Stimulated activated CD8-positive, alpha-beta memory T cell treated with anti-CD3 and anti-CD28 coated beads, Interleukin-2, amount 100 ng/mL, for 48 hours (primary cell): ENCODE results near the gene ASL.
"Not testable (repeated sequence)": the region's sequence is repeated elsewhere in the genome, so short reads cannot be mapped to it uniquely, and the experiment has no call there.

Experiments
- DNase-seq, 2 donors: peaks; one replicate each; pipeline ENCODE4 v3.0.0-alpha.2; 2020; ENCODE audit warnings: low read depth in 2 of 2

ASL gene

DNA sequence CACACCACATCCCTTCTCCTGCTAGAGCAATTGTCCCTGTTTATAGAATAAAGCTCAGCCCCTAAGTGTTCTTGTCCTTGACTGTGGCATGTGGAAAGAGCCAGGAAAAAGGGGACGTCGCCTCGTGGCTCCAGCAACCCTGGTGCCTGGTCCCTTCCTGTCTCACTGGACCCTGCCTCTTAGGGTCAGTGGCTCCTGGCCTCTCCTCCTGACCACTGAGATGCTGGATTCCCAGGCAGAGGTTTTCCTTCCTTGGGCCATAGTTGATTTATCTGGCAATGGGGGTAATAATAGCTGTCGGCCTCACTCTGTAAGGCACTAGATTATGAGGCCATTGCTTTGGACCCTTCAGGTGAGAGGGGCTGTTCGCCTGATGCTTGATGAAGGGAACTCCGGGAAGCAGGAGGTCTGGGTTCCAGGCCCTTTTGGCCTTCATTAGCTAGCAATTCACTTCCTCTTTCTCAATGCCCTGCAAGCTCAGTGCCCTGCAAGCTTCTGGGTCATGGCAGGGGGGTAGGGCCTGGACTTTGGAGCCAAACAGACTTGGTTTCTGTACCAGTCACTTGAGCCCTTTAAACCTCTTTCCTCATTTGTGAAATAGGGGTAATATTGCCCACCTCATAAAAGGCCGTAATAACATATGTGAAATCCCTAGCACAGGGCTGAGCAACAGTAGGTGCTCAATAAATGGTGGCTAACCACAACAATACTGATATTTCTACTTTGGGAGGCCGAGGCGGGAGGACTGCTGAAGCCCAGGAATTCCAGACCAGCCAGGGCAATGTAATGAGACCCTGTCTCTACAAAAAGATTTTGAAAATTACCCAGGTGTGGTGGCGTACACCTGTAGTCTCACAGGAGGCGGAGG is 1.1 kb downstream of the ASL start:
- no peak for DNase-seq

DNA sequence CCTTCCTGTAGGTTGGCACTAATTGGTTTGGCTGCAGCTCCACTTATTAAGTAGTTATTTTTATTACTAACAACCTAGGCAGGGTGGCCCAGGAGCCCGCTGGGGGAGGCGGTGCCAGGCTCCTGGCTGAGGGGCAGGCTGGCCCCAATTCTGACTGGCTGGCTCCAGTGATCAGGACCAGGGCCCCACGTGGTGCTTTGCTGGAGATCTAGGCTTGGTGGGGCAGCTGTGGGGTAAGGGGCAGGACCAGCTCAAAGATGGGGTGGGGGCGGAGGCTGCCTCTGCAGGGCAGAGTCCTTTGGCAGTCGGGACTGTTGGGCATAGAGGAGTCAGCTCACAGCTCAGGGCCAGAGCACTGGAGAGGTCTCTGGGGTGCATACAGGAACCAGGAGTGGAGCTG is 2.4 kb downstream of the ASL start:
- DNase-seq: no peak

DNA sequence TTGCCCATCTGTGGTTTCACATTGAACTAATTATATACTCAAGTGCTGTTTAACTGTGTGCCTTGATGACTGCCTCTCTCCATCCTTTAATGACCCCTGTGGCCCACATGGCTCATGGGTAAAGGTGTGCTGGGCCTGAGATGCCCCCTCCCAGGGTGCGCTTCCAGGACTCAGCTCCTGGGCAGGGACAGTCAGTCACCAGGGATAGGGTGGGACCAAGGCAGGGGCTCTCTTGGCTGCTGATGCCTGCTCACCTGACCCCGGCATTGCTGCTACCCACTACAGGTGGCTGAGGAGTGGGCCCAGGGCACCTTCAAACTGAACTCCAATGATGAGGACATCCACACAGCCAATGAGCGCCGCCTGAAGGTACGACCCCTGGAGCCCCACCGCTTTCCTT is 6.5 kb downstream of the ASL start:
- no peak for DNase-seq

DNA sequence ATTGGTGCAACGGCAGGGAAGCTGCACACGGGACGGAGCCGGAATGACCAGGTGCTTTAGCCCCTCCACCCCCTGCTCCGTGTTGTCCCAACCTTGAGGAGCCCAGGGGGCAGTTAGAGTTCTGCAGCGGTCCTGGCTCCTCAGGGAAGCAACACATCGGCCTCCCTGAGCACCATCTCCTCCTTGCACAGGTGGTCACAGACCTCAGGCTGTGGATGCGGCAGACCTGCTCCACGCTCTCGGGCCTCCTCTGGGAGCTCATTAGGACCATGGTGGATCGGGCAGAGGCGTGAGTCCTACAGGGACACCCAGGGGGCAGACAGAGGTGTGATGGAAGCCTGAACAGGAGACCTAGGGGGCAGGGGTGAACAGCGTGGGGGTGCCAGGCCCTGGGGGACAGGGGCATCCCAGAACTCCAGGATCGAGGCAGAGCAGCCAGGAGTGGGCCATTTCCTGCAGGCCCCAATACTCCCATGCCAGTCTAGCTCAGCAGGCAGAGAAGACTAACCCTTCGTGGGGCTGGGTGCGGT is 7.3 kb downstream of the ASL start:
- no peak for DNase-seq

DNA sequence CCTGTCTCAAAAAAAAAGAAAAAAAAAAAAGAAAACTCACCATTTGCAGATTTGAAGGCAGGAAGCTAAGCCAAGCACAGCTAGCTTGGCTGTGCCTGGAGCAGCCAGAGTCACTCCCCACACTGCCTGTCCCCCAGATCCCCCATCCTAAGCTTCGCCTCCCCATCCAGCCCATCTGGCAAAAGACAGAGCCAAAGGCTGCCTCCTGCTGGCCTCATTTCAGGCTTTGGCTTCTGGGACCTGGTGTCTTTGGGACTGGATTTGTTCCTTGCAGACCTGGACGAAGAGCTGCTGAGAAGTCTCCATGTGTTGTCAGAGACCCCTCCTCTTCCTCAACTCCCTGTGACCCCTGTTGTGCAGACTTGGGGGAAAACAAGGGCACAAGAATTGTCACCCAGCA is 8.1 kb downstream of the ASL start:
- no peak for DNase-seq

DNA sequence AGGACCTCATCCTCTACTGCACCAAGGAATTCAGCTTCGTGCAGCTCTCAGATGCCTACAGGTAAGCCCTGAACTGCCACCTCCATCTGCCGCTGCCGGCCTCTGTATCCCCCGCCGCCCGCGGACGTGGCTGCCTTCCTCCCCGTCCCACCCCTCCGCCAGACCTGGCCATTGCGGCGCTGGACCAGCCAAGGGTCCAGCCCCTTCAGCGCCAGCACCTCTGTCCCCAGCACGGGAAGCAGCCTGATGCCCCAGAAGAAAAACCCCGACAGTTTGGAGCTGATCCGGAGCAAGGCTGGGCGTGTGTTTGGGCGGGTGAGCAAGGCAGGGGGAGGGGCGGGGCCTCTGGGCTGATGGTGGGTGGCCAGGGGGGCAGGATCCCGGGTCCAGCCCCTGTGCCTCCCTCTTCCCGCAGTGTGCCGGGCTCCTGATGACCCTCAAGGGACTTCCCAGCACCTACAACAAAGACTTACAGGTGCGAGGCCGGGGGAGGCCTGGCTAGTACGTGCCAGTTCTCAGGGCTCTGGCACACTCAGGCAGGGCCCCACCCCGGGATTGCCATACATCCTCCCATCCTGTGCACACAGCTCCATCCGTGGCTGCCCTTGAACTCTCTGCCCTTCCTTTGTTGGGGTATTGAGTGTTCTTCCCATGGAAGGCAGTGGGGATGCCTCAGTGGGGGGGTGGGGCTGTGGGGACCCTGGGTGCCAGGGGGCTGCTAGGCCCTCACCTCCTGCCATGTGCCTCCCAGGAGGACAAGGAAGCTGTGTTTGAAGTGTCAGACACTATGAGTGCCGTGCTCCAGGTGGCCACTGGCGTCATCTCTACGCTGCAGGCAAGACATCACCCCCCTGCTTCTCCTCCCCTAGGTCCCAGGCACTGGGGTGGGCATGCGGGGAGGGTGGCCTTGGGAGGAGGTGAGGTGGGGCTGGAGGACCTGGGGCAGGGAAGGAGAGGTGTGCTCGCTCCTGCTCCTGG is 13.5 kb downstream of the ASL start:
- DNase-seq: no peak

DNA sequence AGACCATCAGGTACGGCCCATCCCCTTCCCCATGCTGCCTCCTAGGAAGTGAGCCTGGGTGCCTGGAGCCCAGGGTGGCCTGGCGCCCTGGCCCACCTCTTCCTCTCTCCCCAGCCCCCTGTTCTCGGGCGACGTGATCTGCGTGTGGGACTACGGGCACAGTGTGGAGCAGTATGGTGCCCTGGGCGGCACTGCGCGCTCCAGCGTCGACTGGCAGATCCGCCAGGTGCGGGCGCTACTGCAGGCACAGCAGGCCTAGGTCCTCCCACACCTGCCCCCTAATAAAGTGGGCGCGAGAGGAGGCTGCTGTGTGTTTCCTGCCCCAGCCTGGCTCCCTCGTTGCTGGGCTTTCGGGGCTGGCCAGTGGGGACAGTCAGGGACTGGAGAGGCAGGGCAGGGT is 17.0 kb downstream of the ASL start:
- DNase-seq: no peak

DNA sequence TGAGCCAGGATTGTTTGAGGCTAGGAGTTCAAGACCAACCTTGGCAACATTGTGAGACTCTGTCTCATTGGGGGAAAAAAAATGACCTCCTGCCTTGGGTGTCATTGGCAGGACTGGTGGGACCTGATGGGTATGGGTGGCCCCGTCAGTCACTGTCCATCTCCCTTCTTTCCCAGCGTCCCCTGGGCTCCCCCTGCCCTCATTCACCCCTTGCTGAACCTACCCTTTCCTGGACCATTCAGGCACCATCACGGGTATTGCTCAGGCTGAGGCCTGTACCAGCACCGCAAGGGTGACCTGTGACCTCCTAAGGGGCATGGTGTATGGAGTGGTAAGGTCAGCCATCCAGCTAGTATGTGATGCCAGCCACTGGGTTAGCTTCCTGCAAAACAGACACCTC is 19.4 kb downstream of the ASL start:
- DNase-seq: no peak

DNA sequence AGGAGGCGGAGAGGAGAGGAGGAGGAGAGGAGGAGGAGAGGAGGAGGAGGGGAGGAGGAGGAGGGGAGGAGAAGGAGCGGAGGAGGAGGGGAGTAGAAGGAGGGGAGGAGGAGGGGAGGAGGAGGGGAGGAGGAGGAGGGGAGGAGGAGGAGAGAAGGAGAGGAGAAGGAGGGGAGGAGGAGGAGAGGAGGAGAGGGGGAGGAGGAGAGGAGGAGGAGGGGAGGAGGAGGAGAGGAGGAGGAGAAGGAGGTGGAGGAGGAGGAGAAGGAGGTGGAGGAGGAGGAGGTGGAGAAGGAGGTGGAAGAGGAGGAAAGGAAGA is 23.6 kb downstream of the ASL start:
- no peak for DNase-seq

DNA sequence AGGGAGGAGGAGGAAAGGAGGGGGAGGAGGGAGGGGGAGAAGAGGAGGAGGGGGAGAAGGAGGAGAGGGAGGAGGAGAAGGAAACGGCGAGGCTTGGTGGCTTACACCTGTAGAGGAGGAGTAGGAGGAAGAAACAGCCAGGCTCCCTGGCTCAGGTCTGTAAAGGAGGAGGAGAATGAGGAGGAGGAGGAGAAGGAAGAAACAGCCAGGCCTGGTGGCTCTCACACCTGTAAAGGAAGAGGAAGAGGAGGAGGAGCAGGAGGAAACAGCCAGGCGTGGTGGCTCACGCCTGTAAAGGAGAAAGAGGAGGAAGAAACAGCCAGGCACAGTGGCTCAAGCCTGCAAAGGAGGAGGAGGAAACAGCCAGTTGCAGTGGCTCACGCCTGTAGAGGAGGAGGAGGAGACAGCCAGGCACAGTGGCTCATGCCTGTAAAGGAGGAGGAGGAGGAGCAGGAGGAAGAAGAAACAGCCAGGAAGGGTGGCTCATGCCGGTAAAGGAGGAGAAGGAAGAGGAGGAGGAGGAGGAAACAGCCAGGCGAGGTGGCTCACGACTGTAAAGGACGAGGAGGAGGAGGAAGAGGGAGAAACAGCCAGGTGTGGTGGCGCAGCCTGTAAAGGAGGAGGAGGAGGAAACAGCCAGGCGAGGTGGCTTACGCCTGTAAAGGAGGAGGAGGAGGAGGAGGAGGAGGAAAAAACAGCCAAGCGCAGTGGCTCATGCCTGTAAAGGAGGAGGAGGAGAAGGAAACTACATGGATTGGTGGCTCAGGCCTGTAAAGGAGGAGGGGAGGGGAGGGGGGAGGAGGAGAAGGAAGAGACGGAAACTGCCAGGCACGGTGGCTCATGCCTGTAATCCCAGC is 24.2 kb downstream of the ASL start:
- DNase-seq: no peak

DNA sequence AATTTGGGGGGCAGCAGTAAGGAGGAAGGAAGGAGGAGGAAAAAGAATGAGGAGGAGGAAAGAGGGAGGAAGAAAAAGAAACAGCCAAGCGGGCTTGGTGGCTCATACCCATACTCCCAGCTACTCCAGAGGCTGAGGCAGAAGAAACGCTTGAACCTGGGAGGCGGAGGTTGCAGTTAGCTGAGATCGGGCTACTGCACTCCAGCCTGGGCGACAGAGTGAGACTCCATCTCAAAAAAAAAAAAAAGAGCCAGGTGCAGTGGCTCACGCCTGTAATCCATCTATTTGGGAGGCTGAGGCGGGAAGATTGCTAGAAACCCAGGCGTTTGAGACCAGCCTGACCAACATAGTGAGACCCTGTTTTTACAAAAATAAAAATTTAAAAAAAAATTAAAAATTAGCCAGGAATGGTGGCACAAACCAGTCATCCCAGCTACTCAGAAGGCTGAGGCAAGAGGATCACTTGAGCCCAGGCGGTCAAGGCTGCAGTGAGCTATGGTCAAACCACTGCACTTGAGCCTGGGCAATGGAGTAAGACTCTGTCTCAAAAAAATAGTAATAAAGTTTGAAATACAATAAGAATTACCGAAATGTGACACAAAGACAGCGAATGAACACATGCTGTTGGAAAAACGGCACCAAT is 24.9 kb downstream of the ASL start:
- DNase-seq: no peak

DNA sequence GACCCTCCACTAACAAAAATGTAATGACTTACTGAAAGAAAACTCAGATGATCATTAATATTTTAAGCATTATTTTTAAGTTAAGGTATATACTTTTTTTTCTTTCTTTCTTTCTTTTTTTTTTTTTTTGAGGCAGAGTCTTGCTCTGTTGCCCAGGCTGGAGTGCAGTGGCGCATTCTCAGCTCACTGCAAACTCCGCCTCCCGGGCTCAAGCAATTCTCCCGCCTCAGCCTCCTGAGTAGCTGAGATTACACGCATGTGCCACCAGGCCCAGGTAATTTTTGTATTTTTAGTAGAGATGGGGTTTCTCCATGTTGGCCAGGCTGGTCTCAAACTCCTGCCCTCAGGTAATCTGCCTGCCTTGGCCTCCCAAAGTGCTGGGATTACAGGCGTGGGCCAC is 26.5 kb downstream of the ASL start:
- not testable (repeated sequence) for DNase-seq

DNA sequence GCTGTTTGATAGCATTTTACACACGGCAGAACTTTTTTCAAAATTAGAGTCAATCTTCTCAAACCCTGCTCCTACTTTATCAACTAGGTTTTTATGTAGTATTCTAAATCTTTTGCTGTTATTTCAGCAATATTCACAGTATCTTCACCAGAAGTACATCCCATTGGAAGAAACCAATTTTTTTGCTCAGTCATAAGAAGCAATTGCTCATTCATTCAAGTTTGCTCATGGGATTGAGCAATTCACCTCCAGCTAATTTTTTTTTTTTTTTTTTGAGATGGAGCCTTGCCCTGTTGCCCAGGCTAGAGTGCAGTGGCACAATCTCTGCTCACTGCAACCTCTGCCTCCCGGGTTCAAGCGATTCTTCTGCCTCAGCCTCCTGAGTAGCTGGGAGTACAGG is 28.4 kb downstream of the ASL start:
- DNase-seq: not testable (repeated sequence)

DNA sequence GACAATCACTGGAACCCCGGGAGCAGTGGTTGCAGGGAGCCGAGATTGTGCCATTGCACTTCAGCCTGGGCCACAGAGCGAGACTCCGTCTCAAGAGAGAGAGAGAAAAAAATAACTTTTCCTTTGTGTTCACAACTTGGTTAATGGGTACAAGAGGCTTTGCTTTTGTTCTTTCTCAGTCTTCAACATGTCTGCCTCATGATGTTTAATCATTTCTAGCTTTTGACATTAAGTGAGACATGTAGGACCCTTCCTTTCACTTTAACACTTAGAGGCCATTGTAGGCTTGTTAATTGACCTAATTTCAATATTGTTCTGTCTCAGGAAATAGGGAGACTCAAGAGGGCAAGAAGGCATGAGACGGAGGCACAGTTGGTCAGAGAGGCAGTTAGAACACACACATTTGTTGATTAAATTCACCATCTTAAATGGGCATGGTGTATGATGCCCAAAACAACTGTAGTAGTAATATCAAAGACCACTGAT is 29.7 kb downstream of the ASL start:
- no peak for DNase-seq

DNA sequence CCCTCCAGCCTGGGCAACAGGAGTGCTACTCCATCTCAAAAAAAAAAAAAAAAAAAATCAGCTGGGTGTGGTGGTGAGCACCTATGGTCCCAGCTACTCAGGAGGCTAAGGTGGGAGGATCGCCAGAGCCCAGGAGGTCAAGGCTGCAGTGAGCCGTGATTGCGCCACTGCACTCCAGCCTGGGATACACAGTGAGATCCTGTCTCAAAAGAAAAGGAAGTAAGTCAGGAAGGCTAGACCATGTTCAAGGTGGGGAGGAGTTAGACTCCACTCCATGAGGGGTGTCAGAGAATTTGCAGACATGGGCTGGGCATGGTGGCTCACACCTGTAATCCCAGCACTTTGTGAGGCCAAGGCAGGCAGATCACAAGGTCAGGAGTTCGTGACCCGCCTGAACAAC is 32.8 kb downstream of the ASL start:
- not testable (repeated sequence) for DNase-seq

DNA sequence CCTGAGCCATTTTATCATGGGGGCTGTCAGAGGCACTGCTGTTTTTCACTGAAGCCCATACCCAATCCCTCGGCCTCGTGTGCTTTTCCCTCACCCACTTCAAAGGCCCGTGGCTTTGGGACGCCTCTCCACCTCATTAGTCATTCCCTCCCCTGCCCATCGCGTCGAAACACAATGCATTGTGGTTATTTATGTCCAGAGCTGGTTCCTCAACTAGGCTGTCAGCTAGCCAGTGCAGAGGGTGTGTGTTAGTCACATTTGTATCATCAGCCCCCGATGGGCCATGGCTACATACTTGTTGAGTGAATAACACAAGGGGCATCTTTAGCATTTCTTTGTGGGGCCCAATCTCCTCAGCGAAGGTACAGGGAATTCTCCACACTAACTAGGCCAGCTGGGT is 35.2 kb downstream of the ASL start:
- no peak for DNase-seq

DNA sequence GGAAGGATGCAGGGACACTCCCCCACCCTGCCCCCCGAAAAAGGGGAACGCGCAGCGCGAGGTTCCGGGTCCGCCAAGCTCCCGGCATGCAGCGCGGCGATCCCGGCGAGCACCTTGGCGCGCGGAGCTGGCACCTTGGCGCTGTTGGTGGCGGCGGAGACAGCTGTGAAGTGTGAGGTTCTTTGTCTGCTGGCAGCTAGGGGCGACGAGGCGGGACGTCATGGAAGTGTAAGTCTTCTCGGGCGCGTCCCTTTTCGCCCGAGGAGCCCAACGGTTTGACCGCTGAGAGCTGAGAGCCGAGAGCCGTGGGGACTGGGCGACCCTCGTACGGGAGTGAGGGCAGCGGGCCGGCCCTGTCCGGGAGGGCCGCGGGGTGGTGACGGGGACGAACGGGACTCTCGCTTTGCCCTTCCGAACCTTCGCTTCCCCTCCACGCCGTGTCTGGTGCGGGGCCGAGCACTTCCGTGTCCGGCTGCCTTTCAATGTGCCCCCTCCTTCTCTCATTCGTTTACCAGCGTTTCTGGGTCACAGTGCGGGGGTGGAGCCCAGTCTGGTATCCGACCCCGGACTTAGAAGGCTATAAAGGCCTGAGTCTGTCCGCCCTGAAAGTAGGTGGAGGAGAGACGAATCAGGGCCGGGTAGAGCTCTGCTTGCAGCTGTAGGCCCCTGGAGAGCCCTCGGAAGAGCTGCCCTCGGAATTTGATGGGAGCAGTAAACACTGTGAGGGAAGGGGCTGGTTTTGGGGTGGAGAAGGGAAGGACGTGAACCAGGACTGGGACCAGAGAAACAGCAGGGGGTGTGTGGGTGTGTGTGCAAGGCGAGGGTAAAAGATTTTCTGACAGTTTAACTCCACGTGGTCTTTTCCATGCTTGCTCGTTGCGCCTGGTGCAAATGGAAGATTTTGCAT is 39.4 kb downstream of the ASL start, which contains the start of gene CRCP:
TSS of gene CRCP (plus strand) at position 105 of the 907 bp plus-strand sequence. CDS start at position 221, 116 bp downstream.
- peak; percentile 76 to 79 for DNase-seq

DNA sequence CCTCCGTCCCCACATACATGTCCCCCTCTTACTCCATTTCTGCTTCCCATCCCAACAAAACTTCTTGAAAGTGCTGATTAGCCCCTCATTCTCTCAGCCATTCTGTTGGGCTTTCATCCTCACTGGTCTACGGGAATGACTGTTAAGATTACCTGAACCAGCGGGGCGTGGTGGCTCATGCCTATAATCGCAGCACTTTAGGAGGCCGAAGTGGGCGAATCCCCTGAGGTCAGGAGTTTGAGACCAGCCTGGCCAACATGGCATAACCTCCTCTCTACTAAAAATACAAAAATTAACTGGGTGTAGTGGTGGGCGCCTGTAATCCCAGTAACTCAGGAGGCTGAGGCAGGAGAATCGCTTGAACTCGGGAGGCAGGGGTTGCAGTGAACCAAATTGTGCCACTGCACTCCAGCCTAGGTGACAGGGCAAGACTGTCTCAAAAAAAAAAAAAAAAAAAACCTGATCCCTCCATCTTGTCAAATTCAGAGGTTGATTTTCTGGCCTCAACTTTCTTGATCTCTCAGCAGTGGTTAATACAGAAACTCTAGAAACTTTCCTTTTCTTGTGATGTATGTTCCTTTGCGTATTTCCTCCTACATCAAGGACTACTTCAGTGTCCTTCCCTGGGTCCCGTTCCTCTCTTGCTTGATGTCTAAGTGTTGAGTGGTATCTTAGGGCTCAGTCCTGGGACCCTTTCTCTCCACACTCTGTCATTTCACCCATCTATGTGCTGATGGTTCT is 41.2 kb downstream of the ASL start:
- DNase-seq: not testable (repeated sequence)

DNA sequence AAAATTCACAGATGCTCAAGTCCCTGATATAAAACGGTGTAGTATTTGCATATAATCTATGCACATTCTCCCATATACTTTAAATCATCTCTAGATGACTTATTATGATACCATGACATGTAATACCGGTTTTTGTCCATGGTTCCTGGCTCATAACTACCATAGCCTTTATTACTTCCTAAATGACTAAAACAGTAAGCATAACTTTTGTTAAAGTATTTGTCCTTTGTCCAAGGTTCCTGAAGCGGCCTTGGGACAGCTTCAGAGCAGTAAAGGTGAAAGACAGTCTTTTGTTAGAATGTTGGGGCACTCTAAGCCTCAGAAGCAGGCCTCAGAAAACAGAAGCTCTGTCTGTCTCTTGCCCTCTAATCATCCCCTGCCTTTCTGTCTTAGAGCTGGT is 43.0 kb downstream of the ASL start:
- no peak for DNase-seq
